ENCODE data around the gene CACNA1C.

Gene CACNA1C

GRCh38 chr12:2034633-2035430 lies 18.0 kb upstream of the CACNA1C start:
- peak; percentile 75 to 84 (median 80) for DNase-seq (ENCODE audit: low read depth in 4 of 4, low spot score in 1 of 4)

GRCh38 chr12:2035431-2036055 lies 17.2 kb upstream of the CACNA1C start:
- no peak for DNase-seq (ENCODE audit: low read depth in 4 of 4, low spot score in 1 of 4)

GRCh38 chr12:2039034-2039433 lies 13.8 kb upstream of the CACNA1C start:
- DNase-seq (ENCODE audit: low read depth in 4 of 4, low spot score in 1 of 4) = no peak

- DNase-seq (ENCODE audit: low read depth in 4 of 4, low spot score in 1 of 4) = no peak
These were observed 9.7 kb upstream of the CACNA1C start for GRCh38 chr12:2043054-2043453.

- DNase-seq (ENCODE audit: low read depth in 4 of 4, low spot score in 1 of 4) = no peak
These were observed 8.6 kb upstream of the CACNA1C start for GRCh38 chr12:2044165-2044564.

- no peak for DNase-seq (ENCODE audit: low read depth in 4 of 4, low spot score in 1 of 4)
These were observed 5.8 kb upstream of the CACNA1C start for GRCh38 chr12:2046957-2047356.

GRCh38 chr12:2047752-2048151 lies 5.0 kb upstream of the CACNA1C start:
- DNase-seq (ENCODE audit: low read depth in 4 of 4, low spot score in 1 of 4) = no peak

- DNase-seq (ENCODE audit: low read depth in 4 of 4, low spot score in 1 of 4) = no peak
These were observed 2.9 kb upstream of the CACNA1C start for GRCh38 chr12:2049604-2050540.

GRCh38 chr12:2051700-2052621 lies 826 bp upstream of the CACNA1C start:
- DNase-seq (ENCODE audit: low read depth in 4 of 4, low spot score in 1 of 4) = no peak

- DNase-seq (ENCODE audit: low read depth in 4 of 4, low spot score in 1 of 4) = no peak
These were observed 904 bp downstream of the CACNA1C start for GRCh38 chr12:2053691-2054090.

- no peak for DNase-seq (ENCODE audit: low read depth in 4 of 4, low spot score in 1 of 4)
These were observed 1.6 kb downstream of the CACNA1C start for GRCh38 chr12:2054091-2055018.

- peak in 1 of 4 experiments; percentile 40 for DNase-seq (ENCODE audit: low read depth in 4 of 4, low spot score in 1 of 4)
These were observed 4.4 kb downstream of the CACNA1C start for GRCh38 chr12:2057041-2057794.

- DNase-seq (ENCODE audit: low read depth in 4 of 4, low spot score in 1 of 4) = no peak
These were observed 5.1 kb downstream of the CACNA1C start for GRCh38 chr12:2057795-2058408.

GRCh38 chr12:2058837-2059236 lies 6.0 kb downstream of the CACNA1C start:
- no peak for DNase-seq (ENCODE audit: low read depth in 4 of 4, low spot score in 1 of 4)

GRCh38 chr12:2061402-2061801 lies 8.6 kb downstream of the CACNA1C start:
- no peak for DNase-seq (ENCODE audit: low read depth in 4 of 4, low spot score in 1 of 4)

GRCh38 chr12:2064071-2064507 lies 11.3 kb downstream of the CACNA1C start:
- no peak for DNase-seq (ENCODE audit: low read depth in 4 of 4, low spot score in 1 of 4)

GRCh38 chr12:2068653-2069052 lies 15.9 kb downstream of the CACNA1C start:
- DNase-seq (ENCODE audit: low read depth in 4 of 4, low spot score in 1 of 4) = no peak

GRCh38 chr12:2070440-2071045 lies 17.8 kb downstream of the CACNA1C start:
- DNase-seq (ENCODE audit: low read depth in 4 of 4, low spot score in 1 of 4) = no peak

Data from stimulated activated CD4-positive, alpha-beta T cell treated with anti-CD3 and anti-CD28 coated beads, Interleukin-1b, Interleukin-23, amount 100 ng/mL, for 24 hours (primary cell).